Activated CD4-positive, CD25-positive, alpha-beta regulatory T cell treated with anti-CD3 and anti-CD28 coated beads, Interleukin-2, amount 50 U/mL, for 72 hours (primary cell): ENCODE measurements around the gene CHST3.
A peak's percentile ranks its signal among the peaks of the same experiment; 100 is the strongest.
"Not testable (repeated sequence)": the region's sequence is repeated elsewhere in the genome, so short reads cannot be mapped to it uniquely, and the experiment has no call there.

Experiments used
- DNase-seq: peaks from one replicate; pipeline ENCODE4 v3.0.0; 2021

Gene CHST3, protein sequence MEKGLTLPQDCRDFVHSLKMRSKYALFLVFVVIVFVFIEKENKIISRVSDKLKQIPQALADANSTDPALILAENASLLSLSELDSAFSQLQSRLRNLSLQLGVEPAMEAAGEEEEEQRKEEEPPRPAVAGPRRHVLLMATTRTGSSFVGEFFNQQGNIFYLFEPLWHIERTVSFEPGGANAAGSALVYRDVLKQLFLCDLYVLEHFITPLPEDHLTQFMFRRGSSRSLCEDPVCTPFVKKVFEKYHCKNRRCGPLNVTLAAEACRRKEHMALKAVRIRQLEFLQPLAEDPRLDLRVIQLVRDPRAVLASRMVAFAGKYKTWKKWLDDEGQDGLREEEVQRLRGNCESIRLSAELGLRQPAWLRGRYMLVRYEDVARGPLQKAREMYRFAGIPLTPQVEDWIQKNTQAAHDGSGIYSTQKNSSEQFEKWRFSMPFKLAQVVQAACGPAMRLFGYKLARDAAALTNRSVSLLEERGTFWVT

DNA sequence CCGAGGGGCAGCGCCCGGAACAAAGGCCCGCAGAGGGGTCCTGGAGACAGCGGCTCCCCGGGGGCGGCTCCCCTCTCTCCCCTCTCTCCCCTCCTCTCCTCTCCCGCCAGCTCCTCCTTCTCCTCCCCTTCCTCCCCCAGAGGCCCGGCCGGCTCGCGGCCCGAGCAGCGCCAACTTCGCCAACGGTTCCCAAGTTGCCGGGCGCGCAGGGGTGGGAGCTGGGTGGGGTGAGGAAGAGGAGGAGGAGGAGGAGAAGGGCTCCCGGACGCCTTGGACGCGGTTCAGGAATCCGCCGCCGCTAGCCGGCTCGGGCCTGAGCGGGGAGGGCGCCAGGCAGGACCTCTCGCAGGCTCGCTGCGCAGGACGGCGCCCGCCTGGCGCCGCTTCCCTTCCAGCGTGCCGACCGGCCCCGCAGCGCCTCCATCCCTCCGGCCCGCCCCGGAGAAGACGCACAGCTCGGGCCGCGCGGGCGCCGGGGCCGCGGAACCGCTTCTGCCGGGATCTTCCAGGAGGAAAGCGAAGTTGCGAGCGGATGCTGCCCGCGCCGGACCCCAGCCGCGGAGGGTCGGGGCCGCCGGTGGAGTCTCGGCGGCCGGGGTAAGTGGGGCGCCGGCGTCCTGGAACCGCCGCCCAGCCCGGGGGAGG lies at the start of gene CHST3:
CHST3 (plus strand) TSS at position 298 of the 645 bp plus-strand sequence. CDS start 41,448 bp downstream, outside the sequence.
- peak; percentile 43 for DNase-seq

DNA sequence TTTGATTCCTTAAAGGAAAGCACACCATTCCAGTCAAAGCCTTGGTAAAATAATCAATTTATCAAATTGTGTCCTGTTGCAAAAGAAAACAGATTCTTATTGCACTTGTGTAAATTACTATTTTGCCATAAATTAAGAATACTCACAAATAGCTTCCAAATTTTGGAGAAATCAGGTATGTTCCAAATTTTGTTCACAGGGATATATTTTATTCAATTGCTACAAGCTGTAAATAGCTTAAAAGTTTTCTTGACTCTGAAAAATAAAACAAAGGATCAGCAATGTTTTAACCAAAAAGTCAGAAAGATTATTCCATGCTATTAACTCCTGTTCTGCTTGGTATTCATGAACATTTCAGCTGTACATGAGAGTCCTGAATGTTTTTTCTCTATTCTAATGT lies 47.4 kb upstream of the CHST3 start:
- DNase-seq = no peak

DNA sequence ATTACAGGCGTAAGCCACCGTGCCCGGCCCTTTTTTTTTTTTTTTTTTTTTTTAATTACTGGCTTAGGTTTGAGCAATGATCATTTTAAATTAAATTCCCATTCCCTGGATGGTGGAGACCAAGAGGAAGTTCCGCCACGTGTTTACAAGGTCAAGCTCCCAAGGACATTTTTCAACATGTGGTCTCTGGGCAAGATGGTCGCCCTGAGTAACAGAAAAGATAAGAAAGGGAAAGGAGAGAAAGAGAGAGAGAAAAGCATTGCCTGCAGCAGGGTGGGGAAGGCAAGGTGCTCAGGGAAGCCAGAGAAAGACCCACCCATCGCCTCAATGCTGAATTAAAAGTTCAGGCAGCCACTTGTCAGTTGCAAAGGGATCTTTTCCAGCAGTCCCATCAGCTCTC lies 45.2 kb upstream of the CHST3 start:
- no peak for DNase-seq

DNA sequence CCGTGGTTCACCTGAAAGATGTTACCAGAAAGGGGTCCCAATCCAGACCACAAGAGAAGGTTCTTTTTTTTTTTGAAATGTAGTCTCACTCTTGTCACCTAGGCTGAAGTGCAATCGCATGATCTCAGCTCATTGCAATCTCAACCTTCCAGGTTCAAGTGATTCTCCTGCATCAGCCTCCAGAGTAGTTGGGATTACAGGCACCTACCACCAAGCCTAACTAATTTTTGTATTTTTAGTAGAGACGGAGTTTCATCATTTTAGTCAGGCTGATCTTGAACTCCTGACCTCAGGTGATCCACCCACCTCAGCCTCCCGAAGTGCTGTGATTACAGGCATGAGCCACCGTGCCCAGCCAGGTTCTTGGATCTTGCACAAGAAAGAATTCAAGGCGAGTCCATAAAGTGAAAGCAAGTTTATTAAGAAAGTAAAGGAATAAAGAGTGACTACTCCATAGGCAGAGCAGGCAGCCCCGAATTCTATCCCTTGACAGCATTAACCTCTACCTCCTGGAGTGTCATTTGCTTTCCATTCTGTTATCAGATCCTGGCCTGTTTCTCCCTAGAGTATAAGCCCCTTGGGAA lies 44.1 kb upstream of the CHST3 start:
- not testable (repeated sequence) for DNase-seq

DNA sequence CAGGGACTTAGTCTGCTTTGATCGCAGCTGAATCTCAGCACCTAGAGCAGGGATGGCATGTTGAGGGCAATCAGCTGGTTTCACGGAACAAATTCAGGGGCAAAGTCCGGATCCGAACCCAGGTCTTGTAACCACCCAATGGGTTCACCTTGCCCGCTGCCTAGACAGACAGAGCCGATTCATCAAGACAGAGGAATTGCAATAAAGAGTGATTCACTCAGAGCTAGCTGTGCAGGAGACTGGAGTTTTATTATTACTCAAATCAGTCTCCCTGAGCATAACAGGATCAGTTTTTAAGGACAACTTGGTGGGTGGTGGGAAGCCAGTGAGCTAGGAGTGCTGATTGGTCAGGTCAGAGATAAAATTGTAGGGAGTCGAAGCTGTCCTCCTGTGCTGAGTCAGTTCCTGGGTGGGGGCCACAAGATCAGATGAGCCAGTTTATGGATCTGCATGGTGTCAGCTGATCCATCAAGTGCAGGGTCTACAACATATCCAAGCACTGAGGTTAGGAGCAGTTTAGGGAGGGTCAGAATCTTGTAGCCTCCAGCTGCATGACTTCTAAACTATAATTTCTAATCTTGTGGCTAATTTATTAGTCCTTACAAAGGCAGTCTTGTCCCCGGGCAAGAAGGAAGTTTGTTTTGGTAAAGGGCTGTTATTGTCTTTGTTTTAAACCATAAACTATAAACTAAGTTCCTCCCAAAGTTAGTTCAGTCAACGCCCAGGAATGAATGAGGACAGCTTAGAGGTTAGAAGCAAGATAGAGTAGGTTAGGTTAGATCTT lies 43.5 kb upstream of the CHST3 start:
- no peak for DNase-seq

DNA sequence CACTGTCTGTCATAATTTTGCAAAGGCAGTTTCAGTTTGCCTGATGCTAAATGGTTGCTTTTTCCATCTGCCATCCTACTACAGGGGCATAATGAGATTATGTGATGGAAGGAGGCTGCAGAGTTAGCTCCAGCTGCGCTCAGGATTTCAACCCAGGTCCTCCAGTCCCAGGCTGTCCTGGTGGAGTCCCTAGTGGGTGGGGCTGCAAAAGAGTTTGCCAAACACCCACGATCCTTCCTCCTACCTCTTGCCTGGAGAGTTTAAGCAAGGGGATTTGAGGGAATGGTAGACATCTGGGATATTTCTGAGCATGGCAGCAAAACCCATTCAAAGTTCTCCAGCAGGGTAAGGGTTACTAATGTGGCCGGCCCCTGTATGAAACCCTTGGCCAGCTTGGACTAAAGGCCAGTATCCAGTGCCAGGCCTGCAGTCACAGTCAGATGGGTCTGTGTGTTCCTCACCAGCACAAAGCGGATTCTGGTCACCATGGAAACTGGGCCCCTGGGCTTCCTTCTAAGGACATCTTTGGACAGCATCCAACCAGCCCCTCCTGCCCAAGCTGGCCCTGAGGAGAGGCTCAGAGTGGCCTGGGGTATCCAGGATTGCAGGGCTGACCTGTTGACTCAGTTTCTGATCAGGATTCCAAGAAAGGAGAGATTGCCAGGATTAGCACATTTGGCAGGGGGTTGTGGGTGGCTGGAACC lies 42.7 kb upstream of the CHST3 start:
- DNase-seq = no peak

DNA sequence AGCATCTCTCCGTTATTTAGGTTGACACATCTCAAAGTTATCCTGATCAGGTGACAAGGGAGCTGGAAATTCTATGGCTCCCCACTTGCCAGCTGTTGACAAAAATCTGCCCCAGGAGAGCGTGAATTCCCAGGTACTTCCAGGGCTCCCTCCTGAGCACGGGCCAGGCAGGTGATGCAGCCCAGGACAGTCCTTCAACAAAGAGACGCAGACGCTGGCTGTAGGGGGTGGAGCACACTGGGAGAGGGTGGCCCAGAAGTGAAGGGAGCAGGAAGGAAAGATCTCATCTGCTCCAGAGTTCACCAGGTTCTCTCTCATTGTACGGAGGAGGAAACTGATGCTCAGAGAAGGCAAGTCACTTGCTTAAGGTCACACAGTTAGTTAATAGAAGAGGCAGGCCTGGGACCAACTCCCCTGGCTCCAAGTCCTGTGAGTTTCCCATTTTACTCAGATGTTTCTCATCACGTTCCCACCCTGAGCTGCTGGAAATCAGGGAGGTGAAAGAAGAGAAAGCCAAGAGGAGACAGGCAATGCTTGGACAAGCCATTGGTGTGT lies 41.0 kb upstream of the CHST3 start:
- DNase-seq = no peak

DNA sequence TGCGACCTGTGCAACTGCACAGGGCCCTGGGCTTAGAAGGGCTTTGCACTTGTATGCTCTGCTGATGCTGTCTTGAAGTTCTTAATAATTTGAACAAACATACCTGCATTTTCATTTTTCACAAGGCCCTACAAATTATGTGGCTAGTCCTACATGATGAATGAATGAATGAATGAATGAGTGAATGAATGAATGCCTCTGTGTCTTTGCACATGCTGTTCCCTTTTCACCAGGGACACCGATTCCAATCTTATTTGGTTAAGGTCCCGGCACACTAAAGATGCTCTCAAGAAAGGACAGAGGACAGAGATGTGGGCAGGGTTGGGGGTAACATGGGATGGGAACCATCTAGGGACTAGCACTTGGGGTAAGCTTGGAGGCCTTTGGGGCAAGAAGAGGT lies 39.4 kb upstream of the CHST3 start:
- no peak for DNase-seq

DNA sequence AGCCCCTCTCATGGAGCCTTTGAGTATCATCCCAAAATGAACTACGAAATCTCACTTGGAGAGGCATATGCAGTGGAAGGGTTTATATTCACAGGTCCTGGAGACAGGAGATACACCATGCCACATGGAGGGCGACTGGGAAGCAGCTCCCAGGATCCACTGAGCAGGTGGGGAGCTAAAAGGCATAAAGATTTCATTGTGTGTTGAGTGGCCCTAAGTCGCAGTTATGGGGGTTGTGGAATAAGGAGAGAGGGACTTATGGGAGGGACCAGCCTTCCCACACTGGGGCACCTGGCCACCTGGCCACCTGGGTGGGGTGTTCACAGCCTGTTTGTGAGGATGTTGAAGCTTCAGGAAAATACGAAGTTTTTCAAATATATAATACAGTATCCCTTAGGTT lies 37.0 kb upstream of the CHST3 start:
- no peak for DNase-seq

DNA sequence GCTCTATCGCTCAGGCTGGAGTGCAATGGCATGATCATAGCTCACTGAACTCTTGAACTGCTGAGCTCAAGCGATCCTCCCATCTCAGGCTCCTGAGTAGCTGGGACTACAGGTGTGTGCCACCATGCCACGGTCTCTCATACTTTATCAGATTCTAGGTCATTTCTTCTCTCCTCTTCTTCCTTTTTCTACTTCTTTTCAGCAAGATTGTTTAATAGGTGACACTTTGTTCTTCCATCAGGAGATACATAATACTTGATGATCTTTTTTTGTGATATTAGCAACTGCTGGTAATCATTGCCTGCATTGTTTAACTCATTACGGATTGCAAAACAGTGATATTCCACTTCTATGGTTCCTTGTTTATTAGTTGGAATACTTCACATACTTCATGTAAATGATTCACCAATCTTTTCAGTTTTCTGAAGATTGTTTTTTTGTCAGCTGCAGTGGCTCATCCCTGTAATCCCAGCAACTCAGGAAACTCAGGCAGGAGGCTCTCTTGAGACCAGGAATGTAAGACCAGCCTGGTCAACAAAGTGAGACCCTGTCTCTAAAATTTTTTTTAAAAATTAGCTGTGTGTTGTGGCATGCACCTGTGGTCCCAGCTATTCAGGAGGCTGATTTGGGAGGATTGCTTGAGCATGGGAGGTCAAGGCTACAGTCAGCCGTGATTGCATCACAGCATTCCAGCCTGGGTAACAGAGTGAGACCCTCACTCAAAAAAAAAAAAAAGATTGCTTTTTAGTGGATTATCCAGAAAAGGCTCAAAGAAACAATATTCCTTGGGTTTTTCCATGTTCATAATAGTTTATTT lies 36.2 kb upstream of the CHST3 start:
- no peak for DNase-seq

DNA sequence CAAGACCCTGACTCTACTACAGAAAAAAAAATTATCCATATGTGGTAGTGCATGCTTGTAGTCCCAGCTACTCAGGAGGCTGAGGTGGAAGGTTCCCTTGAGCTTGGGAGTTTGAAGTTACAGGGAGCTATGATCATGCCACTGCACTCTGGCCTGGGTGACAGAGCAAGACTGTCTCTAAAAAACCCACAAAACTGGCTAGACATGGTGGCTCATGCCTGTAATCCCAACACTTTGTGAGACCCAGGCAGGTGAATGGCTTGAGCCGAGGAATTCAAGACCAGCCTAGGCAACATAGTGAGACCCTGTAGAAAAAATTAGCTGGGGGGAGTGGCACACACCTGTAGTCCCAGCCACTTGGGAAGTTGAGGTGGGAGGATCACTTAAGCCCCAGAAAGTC lies 32.9 kb upstream of the CHST3 start:
- DNase-seq = no peak

DNA sequence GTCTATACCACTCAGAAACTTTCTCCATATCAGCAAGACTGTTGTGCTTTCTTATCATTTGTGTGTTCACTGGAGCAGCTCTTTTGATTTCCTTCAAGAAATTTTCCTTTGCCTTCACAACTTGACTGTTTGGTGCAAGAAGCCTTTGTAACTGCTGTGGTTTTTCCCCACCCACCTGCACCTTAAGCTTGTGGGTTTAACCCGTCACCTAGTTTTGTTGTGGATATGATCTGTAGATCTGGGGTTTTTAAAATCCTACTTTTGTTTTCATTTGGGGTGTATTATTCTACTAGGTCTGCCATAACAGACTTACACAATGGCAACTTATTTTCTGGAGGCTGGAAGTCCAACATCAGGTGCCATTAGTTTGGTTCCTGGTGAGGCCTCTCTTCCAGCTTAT lies 30.5 kb upstream of the CHST3 start:
- DNase-seq = no peak

DNA sequence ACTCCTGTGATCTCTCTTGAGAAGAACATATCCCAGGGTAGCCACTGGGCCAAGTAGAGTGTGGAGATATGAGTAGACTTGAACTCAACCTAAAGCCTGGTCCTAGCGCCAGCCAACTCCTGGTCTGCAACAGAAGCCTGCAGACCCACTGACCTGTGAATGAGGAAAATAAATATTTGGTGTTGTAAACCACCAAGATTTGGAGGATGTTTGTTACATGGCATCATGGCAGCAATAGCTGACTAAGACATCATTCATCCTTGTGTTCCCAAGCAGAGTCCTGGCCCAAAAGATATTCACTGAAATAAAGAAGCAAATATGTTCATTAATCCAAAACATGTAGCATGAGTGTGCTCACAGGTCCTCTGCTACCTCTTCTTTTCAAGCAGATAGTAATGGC lies 26.0 kb upstream of the CHST3 start:
- no peak for DNase-seq

DNA sequence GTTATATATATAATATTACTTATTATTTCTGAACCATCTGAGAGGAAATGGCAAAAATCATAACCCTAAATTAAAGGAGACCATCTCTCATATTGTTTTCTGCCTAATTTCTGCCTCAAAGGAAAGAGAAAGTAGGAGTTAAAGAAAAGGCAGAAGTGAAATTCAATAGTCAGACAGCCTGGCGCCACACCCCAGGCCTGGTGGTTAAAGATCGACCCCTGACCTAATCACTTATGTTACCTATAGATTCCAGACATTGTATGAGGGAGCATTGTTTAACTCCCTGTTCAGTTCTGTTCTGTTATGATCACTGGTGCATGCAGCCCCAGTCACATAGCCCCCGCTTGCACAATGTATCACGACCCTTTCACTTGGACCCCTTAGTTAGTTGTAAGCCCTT lies 24.9 kb upstream of the CHST3 start:
- no peak for DNase-seq

DNA sequence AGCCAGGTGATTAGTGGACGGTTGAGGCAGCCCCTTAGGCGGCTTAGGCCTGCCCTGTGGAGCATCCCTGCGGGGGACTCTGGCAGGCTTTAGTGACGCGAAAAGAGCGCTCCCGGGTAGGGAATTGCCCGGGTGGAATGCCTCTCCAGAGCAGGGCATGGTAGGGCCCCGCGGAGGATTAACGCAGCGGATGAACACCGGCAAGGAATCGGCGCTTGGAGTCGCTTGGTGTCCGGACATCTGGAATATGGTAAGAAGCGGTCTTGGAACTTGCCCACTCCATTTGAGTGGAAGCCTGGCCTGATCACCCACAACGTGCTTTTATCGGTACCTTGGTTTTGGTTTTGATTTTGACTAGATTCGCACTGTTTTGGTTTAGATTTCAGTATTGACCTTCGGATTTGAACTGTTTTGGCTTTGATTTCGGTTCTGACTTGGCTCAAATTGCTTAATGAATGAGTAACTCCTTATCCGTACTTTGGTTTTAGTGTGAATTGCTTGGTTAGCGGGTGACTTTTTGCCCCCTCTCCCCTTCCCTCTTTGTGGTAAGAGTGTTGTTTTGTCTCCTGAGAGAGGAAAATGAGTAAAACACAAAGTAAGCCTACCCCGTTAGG lies 24.2 kb upstream of the CHST3 start:
- no peak for DNase-seq

DNA sequence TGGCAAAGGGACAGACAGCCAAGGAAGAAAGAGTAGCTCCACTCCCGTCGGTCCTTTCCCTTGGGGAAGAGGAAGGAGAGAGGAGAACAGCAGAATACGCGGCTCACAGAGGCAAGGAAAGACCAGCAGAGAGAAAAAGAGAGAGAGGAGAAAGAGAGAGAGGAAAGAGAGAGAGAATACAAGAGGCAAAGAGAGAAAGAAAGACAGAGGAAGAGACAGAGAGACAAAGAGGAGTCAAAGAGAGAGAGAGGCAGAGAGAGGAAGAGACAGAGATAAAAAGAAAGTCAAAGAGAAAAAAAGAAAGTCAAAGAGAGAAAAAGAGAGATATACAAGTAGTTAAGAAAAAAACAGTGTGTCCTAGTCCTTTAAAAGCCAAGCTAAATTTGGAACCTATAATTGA lies 23.4 kb upstream of the CHST3 start:
- DNase-seq = no peak

DNA sequence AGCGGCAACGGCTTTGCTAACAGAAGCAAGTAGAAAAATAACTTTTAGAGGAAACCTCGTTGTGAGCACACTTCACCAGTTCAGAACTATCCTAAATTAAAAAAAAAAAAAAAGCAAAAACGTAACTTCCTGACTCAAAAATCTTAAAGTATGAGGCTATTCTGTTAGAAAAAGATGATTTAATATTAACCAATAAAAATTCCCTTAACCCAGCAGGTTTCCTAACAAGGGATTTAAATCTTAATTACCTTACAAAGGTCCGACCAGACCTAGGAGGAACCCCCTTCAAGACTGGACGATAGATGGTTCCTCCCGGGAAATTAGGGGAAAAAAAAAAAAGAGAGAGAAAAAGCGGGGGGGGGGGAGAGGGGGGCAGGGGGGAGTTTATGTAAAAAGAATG lies 22.9 kb upstream of the CHST3 start:
- no peak for DNase-seq

DNA sequence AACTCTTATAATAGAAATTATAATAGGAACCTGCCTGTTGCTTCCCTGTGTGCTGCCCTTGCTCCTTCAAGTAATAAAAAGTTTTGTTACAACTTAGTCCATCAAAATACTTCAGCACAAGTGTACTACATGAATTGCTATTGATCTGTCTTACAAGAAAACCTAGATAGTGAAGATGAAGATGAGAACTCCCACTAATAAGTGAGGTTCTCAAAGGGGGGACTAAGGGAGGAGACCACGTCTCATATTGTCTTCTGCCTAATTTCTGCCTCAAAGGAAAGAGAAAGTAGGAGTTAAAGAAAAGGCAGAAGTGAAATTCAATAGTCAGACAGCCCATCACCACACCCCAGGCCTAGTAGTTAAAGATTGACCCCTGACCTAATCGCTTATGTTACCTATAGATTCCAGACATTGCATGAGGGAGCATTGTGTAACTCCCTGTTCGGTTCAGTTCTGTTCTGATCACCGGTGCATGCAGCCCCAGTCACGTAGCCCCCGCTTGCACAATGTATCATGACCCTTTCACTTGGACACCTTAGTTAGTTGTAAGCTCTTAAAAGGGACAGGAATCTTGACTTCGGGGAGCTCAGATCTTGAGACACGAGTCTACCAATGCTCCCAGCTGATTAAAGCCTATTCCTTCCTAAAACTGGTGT lies 18.2 kb upstream of the CHST3 start:
- no peak for DNase-seq

DNA sequence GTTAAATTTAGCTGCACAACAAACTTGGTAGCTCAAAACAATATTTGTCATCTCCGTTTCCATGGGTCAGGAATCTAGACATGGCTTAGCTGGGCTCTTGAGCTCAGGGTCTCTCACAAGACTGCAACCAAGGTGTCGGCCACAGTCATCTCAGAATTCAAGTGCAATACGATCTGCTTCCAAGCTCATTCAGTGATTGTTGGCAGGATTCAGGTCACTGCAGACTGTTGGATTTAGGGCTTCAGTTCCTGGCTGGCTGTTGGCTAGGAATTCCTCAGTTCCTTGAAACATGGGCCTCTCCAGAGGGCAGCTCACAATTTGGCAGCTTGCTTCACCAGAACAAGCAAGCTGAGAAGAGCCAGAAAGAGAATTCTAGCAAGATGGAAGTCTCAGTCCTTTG lies 17.5 kb upstream of the CHST3 start:
- DNase-seq = no peak

DNA sequence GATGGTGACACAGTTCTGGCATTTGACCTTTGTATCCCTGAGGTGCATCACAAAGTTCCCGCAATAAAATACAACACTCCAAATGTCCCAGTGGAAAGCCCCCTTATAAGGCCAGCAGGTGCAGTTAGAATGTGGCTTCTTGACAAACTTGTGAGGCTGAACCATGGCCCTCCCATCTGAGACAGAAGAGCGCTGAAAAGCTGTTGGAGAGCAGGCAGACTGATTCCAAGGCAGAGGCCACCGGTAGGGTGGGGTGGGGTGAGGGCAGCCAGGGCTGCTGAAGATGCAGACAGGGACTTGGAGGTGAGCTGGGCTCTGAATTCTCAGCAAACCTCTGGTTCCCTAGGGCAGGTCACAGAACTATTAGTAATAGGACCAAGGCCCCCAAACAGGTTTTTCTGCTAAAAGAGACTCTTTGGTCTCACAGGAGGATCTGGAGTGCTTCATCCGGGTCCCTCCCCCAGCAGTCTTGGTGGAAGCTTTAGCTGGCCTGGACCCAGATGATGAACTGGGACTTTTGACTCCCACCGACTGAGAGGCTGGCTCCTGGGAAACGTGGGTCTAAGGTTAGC lies 15.6 kb upstream of the CHST3 start:
- no peak for DNase-seq
